ENCODE results near the gene PDE4B.
"Not testable (repeated sequence)": the region's sequence is repeated elsewhere in the genome, so short reads cannot be mapped to it uniquely, and the experiment has no call there.

PDE4B gene

DNA sequence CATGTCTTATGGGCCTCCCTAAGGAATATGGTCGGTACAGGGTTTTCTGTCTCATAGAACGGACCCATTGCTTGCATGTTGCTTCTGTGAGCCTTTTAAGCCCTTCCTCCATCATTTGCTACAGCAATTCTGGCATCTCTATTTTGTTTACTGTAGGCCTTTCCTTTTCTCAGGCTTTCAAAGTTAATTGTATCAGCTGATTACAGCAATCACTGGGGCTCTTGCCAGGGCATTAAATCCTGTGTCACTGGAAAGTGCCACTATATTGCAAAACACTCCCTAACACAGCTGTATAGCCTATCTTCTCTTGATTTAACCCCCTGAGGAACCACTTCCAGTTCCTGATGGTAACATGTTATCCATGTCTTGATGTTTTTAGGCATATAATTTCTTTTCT is 156.5 kb downstream of the PDE4B start:
- DNase-seq (ENCODE audit: extremely low read depth in 1 of 2, low read depth in 1 of 2) = no peak

DNA sequence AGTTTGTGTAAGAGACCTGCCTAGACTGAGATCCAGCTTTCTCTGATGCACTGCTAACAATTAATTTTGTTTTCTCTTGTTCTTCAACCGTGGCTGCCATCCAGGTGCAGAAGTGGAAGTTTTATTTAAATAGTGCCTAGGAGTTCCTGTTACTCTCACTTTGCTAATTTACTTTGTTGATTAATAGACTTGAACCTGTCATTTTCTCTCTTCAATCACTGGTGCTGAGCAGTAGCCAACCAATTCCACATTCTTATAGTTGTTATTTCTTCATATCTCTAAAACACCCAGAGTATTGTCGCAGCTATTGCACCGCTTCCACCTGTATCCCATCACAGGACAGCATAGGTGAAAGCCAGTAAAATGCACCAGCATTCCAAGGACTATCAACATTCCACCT is 157.2 kb downstream of the PDE4B start:
- DNase-seq (ENCODE audit: extremely low read depth in 1 of 2, low read depth in 1 of 2) = no peak

DNA sequence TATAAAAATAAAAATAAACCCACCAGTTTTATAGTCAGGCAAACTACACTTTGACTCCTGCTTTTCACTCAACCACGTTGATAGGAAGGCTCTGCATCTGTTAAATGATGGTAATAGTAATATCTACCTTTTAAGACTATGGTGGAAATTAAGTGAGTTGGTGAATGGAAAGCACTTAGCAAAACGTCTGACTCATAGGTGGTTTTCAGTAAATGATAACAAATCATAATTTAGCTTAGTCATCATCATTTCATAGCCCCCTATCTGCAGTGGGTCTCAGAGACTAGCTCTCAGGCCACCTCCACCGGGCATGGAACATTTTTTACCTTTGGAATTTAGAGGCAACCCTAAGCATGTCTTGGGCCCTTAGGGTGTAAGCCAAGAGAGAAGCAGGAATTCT is 160.0 kb downstream of the PDE4B start:
- no peak for DNase-seq (ENCODE audit: extremely low read depth in 1 of 2, low read depth in 1 of 2)

- DNase-seq (ENCODE audit: extremely low read depth in 1 of 2, low read depth in 1 of 2) = no peak
Measured at GRCh38 chr1:65953170-65953569, 160.5 kb downstream of the PDE4B start.

GRCh38 chr1:65955071-65955470 is 162.4 kb downstream of the PDE4B start:
- no peak for DNase-seq (ENCODE audit: extremely low read depth in 1 of 2, low read depth in 1 of 2)

DNA sequence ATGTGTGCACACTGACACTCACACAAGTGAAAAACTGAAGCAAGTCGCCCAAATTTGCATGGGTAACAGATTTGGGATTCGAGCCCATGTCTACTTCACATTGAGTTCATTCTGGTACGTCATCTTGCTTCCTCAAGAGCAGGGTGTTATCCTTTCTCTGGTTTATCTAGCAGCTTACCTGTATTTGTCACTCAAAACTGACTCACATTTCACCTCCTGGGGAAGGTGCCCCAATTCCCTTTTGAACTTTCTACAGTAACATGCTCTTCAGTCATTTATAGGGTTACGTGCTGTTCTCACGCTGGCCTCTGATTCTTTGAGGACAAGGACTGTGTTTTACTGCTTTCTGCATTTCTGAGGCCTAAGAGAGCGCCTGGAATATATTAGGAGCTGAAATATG is 162.8 kb downstream of the PDE4B start:
- no peak for DNase-seq (ENCODE audit: extremely low read depth in 1 of 2, low read depth in 1 of 2)

DNA sequence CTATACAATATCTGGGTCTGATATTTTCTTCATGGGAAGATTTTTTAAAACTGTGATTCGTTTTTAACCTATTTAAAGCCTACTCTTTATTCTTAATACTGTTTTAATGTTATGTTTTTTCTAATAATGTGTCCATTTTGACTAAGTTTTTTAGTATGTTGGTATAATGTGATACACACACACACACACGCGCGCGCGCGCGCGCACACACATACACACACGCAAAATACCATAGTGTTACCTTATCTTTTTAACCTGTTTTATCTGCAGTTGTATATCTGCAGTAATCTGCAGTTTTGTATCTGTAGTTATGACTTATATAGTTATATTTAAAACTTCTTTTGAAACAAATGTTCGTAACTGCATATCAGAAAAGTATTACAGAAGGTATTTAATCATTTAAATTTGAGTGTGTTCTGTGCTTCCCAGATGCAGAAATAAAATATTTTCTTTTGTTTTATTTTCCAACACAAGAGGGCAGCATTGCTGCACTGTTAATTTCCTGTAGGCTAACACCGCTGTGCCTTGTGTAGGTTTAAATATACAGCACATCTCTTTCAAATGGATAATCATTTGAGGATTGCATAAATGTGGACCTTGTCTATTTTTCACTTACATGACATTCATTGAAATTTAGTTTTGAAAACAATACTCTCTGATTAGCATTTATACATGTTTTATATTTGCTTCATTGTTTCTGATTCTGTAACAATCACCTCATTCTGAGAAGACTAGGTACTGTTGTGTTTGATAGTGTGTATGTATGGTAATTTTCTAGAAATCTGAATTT is 166.1 kb downstream of the PDE4B start:
- DNase-seq (ENCODE audit: extremely low read depth in 1 of 2, low read depth in 1 of 2) = no peak

GRCh38 chr1:65959896-65960567 is 167.3 kb downstream of the PDE4B start:
- DNase-seq (ENCODE audit: extremely low read depth in 1 of 2, low read depth in 1 of 2) = no peak

DNA sequence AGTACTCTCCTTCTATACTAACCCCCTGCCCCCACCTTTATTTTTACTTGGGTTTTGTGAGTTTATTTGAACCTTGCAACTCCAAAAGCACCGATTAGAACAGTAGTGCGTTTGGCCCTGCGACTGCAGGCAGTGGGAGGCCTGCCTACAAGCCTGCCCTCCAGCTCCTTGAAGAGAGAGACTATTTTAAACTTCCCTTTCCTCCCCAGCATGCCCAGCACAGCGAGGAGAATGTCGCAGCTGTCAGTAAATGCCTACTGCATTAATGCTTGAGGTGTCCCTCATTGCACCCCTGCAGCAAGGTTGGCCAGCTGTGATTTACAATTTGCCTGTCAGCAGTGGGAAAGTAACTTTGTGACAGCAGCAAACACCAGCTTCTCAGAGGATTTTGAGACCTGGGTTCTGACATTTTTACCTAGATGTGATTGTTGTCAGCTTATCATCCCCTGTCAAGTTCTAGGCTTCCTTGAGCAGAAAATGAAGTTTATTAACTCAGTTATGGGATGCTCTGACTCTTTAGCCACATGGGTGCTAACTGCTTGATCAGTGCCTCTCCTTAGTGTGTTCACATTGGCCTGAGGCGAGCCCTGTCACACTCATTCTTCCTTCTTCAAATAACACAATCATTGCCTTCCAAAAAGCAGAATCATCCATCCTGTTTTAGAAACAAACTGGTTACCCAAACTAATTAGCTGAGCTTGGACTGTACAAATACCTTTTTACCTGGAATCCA is 170.6 kb downstream of the PDE4B start:
- no peak for DNase-seq (ENCODE audit: extremely low read depth in 1 of 2, low read depth in 1 of 2)

GRCh38 chr1:65964123-65964522 is 171.4 kb downstream of the PDE4B start:
- no peak for DNase-seq (ENCODE audit: extremely low read depth in 1 of 2, low read depth in 1 of 2)

DNA sequence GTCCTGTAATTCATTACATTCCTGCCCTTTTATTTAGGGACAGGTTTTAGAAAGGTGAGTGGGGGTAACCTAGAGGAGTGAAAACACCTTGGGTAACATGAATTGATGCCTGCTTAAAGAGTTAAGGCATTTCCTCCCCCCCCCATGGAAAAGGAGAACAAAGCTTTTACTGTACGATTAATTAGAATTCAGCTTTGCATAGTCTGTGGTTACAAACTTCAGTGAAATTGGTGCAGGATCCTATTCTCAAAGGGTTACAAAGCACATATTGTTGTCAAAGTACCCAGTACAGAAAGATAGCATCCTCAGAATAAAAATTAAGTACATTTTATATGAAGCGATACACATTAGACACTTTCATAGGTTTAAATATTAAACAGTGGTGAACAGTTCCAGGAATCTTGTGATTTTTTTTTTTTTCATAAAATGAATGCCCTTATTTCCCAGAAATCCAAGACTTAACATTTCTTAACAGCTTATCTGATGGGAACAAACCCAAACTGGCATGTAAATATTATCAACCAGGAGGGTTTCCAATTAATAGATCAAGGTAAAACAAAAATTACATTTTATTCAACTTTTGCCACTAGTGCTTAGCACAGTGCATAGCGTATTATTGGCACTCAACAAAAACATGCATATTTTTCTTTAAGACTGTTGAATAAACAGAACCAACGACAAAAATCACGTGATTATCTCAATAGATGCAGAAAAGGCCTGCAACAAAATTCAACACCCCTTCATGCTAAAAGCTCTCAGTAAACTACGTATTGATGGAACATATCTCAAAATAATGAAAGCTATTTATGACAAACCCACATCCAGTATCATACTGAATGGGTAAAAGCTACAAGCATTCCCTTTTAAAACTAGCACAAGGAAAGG is 172.7 kb downstream of the PDE4B start:
- DNase-seq (ENCODE audit: extremely low read depth in 1 of 2, low read depth in 1 of 2) = no peak

- DNase-seq (ENCODE audit: extremely low read depth in 1 of 2, low read depth in 1 of 2) = not testable (repeated sequence)
Measured at GRCh38 chr1:65967492-65967891, 174.8 kb downstream of the PDE4B start.

DNA sequence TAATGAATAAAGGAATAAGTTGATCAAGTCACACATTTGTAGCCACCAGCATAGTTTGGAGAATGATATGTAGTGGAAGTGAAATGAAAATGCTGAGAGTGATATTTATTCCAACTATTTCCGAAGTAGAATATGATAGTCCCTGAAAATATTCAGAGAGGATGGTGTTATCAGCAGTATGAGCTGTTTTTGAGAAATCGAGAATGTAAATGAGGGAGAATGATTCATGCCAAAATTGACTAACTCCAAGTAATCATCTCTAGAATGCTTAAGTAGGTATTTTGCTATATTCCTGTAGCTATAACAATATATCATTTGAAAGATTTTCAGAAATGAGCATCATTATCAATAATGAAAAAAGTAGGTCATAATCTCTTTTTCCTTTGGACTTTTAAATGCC is 178.9 kb downstream of the PDE4B start:
- no peak for DNase-seq (ENCODE audit: extremely low read depth in 1 of 2, low read depth in 1 of 2)

DNA sequence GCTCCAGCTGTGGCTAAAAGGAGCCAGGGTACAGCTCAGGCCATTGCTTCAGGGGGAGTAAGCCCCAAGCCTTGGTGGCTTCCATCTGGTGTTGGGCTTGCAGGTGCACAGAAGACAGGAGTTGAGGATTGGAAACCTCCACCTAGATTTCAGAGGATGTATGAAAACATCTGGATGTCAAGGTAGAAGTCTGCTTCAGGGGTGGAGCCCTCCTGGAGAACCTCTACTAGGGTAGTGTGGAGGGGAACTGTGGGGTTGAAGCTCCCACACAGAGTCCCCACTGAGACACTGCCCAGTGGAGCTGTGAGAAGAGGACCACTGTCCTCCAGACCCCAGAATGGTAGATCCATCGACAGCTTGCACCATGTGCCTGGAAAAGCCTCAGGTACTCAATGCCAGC is 183.0 kb downstream of the PDE4B start:
- DNase-seq (ENCODE audit: extremely low read depth in 1 of 2, low read depth in 1 of 2) = no peak

DNA sequence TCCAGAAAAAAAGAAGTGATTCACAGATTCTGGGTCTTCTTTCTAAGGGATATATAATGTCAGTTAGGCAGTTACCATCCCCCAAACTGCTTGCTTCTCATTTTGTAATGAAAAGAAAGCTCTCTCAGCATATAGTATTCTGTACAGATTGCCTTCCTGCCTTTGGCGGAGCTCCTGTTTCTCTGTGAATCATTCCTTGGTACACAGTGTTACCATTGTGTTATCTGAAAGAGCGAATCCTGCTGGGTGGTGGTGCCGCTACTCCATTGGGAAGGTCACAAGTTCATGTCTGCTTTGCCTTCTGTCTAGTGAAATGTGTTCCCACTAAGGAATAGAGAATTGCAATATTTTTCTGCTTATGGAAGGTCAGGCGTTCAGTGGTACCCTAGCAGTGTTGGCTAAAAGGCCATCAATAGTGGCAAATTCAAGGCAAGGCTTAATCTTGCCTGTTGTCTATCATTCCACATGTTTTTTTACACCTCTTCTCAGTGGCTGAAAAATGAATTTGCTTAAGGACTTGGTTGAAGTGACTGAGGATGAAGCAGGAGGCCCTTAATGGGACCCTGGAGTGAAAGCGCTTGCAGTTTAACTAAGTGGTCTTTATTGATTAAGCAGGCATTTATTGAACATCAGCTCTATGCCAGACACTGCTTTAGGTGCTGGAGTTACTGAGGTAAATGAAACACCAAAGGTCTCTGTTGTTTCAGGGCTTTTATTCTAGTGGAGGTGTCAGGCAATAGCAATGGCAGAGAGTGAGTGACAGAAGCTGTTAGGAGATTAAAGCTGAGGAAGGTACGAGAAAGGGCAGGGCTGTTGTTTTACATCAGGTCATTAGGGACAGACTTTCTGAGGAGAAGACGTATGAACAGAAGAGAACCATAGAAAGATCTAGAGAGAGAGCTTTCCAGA is 186.7 kb downstream of the PDE4B start:
- DNase-seq (ENCODE audit: extremely low read depth in 1 of 2, low read depth in 1 of 2) = no peak

- no peak for DNase-seq (ENCODE audit: extremely low read depth in 1 of 2, low read depth in 1 of 2)
Measured at GRCh38 chr1:65980237-65980636, 187.5 kb downstream of the PDE4B start.

GRCh38 chr1:65983500-65983899 is 190.8 kb downstream of the PDE4B start:
- DNase-seq (ENCODE audit: extremely low read depth in 1 of 2, low read depth in 1 of 2) = no peak

- DNase-seq (ENCODE audit: extremely low read depth in 1 of 2, low read depth in 1 of 2) = no peak
Measured at GRCh38 chr1:65985393-65986066, 192.8 kb downstream of the PDE4B start.

GRCh38 chr1:65986146-65986545 is 193.5 kb downstream of the PDE4B start:
- DNase-seq (ENCODE audit: extremely low read depth in 1 of 2, low read depth in 1 of 2) = no peak
